Keratinocyte (primary cell): ENCODE results near the gene TWNK. TPM values are rescaled to one million over a fixed set of nuclear protein-coding genes. Genes with fewer than 3 reads are reported as not detected.
A peak's percentile ranks its signal among the peaks of the same experiment; 100 is the strongest.

Experiments
- DNase-seq: peaks from one replicate; pipeline ENCODE4 v3.0.0-alpha.2; 2011; ENCODE audit warnings: low read depth, missing footprints, low spot score
- FAIRE-seq: peaks from 2 replicates; lab custom pipeline; 2011; peaks lifted over from hg19 to GRCh38; lab: Jason Lieb, UNC
- H2AFZ ChIP-seq: 2 replicates; pipeline ENCODE4 v1.6.0; 2012; ENCODE audit warnings: low read length, control low read depth, inconsistent platforms; ENCODE audit not compliant: control insufficient read depth
- H3K27ac ChIP-seq: 2 replicates; pipeline ENCODE4 v1.5.1; 2011; ENCODE audit warnings: low read length; ENCODE audit not compliant: control insufficient read depth, insufficient read depth
- H3K27me3 ChIP-seq: 3 replicates; pipeline ENCODE4 v1.6.0; 2011; ENCODE audit warnings: low read length; ENCODE audit not compliant: control insufficient read depth, insufficient read depth; ENCODE audit errors: extremely low read depth
- H3K36me3 ChIP-seq, 2 experiments: 2 replicates in 1 of 2; 3 replicates in 1 of 2; pipeline ENCODE4 v1.5.1; 2011; ENCODE audit warnings: low read length in 2 of 2, mild to moderate bottlenecking in 1 of 2; ENCODE audit not compliant: control insufficient read depth in 2 of 2, insufficient read depth in 2 of 2; ENCODE audit errors: extremely low read depth in 1 of 2
- H3K4me1 ChIP-seq: 3 replicates; pipeline ENCODE4 v1.5.1; 2011; ENCODE audit warnings: low read length; ENCODE audit not compliant: control insufficient read depth, insufficient read depth; ENCODE audit errors: extremely low read depth
- H3K4me2 ChIP-seq: 3 replicates; pipeline ENCODE4 v1.6.0; 2011; ENCODE audit warnings: low read depth, low read length; ENCODE audit not compliant: control insufficient read depth, insufficient read depth; ENCODE audit errors: extremely low read depth
- H3K4me3 ChIP-seq, 3 experiments: fragments of 200-600 bp in 1 of 3; sonication (generic) in 1 of 3; 2 replicates in 2 of 3; 3 replicates in 1 of 3; pipeline ENCODE4 v1.5.1; 2011 to 2016; ENCODE audit warnings: low read length in 3 of 3, mild to moderate bottlenecking in 3 of 3, control low read depth in 2 of 3, inconsistent platforms in 1 of 3, low read depth in 1 of 3, mixed read lengths in 1 of 3, mixed run types in 1 of 3, moderate library complexity in 1 of 3; ENCODE audit not compliant: control insufficient read depth in 2 of 3, insufficient read depth in 2 of 3; ENCODE audit errors: extremely low read depth in 1 of 3
- H3K79me2 ChIP-seq: 2 replicates; pipeline ENCODE4 v1.6.0; 2012; ENCODE audit warnings: low read length; ENCODE audit not compliant: control insufficient read depth, insufficient read depth
- H3K9ac ChIP-seq: 3 replicates; pipeline ENCODE4 v1.6.0; 2011; ENCODE audit warnings: low read length; ENCODE audit not compliant: control insufficient read depth, insufficient read depth; ENCODE audit errors: extremely low read depth
- H3K9me1 ChIP-seq: 3 replicates; pipeline ENCODE4 v1.6.0; 2011; ENCODE audit warnings: low read length; ENCODE audit not compliant: control insufficient read depth, insufficient read depth; ENCODE audit errors: extremely low read depth
- H3K9me3 ChIP-seq: 2 replicates; pipeline ENCODE4 v1.5.1; 2012; ENCODE audit warnings: low read depth, low read length; ENCODE audit not compliant: control insufficient read depth
- H4K20me1 ChIP-seq: 3 replicates; pipeline ENCODE4 v1.6.0; 2011; ENCODE audit warnings: low read length; ENCODE audit not compliant: control insufficient read depth, insufficient read depth; ENCODE audit errors: extremely low read depth
- CTCF ChIP-seq, 3 experiments: IDR thresholded peaks in 1 of 3; conservative IDR thresholded peaks in 1 of 3; optimal IDR thresholded peaks in 1 of 3; 2 replicates in 2 of 3; 3 replicates in 1 of 3; pipeline versions ENCODE3 to v1.5.1; 2011; ENCODE audit warnings: low read length in 3 of 3, mild to moderate bottlenecking in 3 of 3, moderate library complexity in 2 of 3, control low read depth in 1 of 3, inconsistent platforms in 1 of 3; ENCODE audit not compliant: insufficient read depth in 2 of 3; ENCODE audit errors: extremely low read depth in 1 of 3
- EZH2 ChIP-seq: IDR thresholded peaks from one replicate; pipeline ENCODE4 v1.6.1; 2012; ENCODE audit warnings: inconsistent platforms, mild to moderate bottlenecking, low read length, moderate library complexity
- dilution Hi-C: fragments of 300-500 bp; cut with MboI; formaldehyde crosslinking; loops from one replicate; pipeline ENCODE4 v1.7.0; 2020; ENCODE audit warnings: low sequenced_read_pairs; ENCODE audit not compliant: extremely low pct_ligation_motif_present
- polyA plus RNA-seq, 5 experiments: library from polyadenylated mRNA; depleted of rRNA in 3 of 5; stranded (reverse) in 3 of 5; stranded (forward) in 1 of 5; unstranded in 1 of 5; fragments of >200 nt; gene quantifications; 1 replicate in 1 of 5; 2 replicates in 3 of 5; 3 replicates in 1 of 5; pipeline versions ENCODE4 v1.2.1 to v1.2.3, GENCODE V29; 2011 to 2012; ENCODE audit warnings: missing spikeins in 2 of 5, low read depth in 1 of 5, low replicate concordance in 1 of 5

The TWNK gene
- polyA plus RNA-seq, 1 donor (not counting 4 experiments of a cell fraction or from before 2014, with no cell fraction given), result 12.9 TPM

GRCh38 chr10:100968863-100969186 is 18.5 kb upstream of the TWNK start:
- Histone ChIP-seq H3K9me3 (no peaks in the 10 kb centered on the region), H3K36me3 (no peaks in the 10 kb centered on the region), H3K9ac (peak overlapping the region; percentile 25), H3K4me3 (peak overlapping the region; percentile 37 to 66 (median 56)), H4K20me1 (no peaks in the 10 kb centered on the region), H3K4me1 (no peaks in the 10 kb centered on the region), H3K27me3 (no peaks in the 10 kb centered on the region), H3K9me1 (peaks cover 2% of the 10 kb centered on the region), H3K4me2 (peak overlapping the region; percentile 65), H3K79me2 (no peaks in the 10 kb centered on the region), H2AFZ (peak overlapping the region; percentile 80), H3K27ac (no peak overlapping the region)
- dilution Hi-C loops, result no loop called here
- no peak for TF ChIP-seq CTCF (optimal IDR thresholded peaks at IDR 0.05 in 1 of 3, IDR thresholded peaks at IDR 0.05 in 1 of 3, conservative IDR thresholded peaks at IDR 0.05 in 1 of 3; ENCODE audit: extremely low read depth in 1 of 3, insufficient read depth in 2 of 3, low read length in 3 of 3)
- DNase-seq (no peak), FAIRE-seq (no peak)

GRCh38 chr10:100969187-100970075 is 17.9 kb upstream of the TWNK start, which contains the start of gene SEMA4G:
Gene SEMA4G (plus strand): TSS chr10:100969504. CDS start chr10:100972913, 3,409 bp downstream.
- Histone ChIP-seq H3K27me3 (no peaks in the 10 kb centered on the region), H3K27ac (no peak within 1 kb of the TSS), H3K4me3 (peak within 1 kb of the TSS; percentile 37 to 66 (median 56)), H4K20me1 (no peaks in the 10 kb centered on the region), H3K9me1 (peaks cover 2% of the 10 kb centered on the region), H3K9me3 (no peaks in the 10 kb centered on the region), H2AFZ (peak within 1 kb of the TSS; percentile 80), H3K4me1 (no peaks in the 10 kb centered on the region), H3K79me2 (no peaks in the 10 kb centered on the region), H3K36me3 (no peaks in the 10 kb centered on the region), H3K9ac (peak within 1 kb of the TSS; percentile 25), H3K4me2 (peak within 1 kb of the TSS; percentile 65)
- TF ChIP-seq EZH2, result peak; percentile 37
- TF ChIP-seq CTCF (optimal IDR thresholded peaks at IDR 0.05 in 1 of 3, IDR thresholded peaks at IDR 0.05 in 1 of 3, conservative IDR thresholded peaks at IDR 0.05 in 1 of 3; ENCODE audit: extremely low read depth in 1 of 3, insufficient read depth in 2 of 3, low read length in 3 of 3), result peak; percentile 59 to 85 (median 75)
- no peak for DNase-seq
- FAIRE-seq, result no peak
- dilution Hi-C loops, result no loop called here
